ENCODE results near the gene BCL2L13. TPM values are rescaled to one million over a fixed set of nuclear protein-coding genes. Genes with fewer than 3 reads are reported as not detected.
A peak's percentile ranks its signal among the peaks of the same experiment; 100 is the strongest.

The BCL2L13 gene, protein sequence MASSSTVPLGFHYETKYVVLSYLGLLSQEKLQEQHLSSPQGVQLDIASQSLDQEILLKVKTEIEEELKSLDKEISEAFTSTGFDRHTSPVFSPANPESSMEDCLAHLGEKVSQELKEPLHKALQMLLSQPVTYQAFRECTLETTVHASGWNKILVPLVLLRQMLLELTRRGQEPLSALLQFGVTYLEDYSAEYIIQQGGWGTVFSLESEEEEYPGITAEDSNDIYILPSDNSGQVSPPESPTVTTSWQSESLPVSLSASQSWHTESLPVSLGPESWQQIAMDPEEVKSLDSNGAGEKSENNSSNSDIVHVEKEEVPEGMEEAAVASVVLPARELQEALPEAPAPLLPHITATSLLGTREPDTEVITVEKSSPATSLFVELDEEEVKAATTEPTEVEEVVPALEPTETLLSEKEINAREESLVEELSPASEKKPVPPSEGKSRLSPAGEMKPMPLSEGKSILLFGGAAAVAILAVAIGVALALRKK
- total RNA-seq (2021) = 34.6 to 38.1 TPM (median 36.4 TPM) in 3 replicates
- Bru-seq, nascent RNA = percentile 67 among the genes with signal in this experiment
- long read RNA-seq, experiment 1, full-length matches to known transcripts = 113 of 167 reads
- long read RNA-seq, experiment 1, partial matches to known transcripts = 25 of 167 reads
- long read RNA-seq, experiment 1, other reads (novel, unspliced or antisense) = 29 of 167 reads
- long read RNA-seq, experiment 2, full-length matches to known transcripts = 29 of 63 reads
- long read RNA-seq, experiment 2, partial matches to known transcripts = 25 of 63 reads
- long read RNA-seq, experiment 2, other reads (novel, unspliced or antisense) = 9 of 63 reads
- long read RNA-seq, experiment 3, full-length matches to known transcripts = 21 of 38 reads
- long read RNA-seq, experiment 3, partial matches to known transcripts = 10 of 38 reads
- long read RNA-seq, experiment 3, other reads (novel, unspliced or antisense) = 7 of 38 reads

DNA sequence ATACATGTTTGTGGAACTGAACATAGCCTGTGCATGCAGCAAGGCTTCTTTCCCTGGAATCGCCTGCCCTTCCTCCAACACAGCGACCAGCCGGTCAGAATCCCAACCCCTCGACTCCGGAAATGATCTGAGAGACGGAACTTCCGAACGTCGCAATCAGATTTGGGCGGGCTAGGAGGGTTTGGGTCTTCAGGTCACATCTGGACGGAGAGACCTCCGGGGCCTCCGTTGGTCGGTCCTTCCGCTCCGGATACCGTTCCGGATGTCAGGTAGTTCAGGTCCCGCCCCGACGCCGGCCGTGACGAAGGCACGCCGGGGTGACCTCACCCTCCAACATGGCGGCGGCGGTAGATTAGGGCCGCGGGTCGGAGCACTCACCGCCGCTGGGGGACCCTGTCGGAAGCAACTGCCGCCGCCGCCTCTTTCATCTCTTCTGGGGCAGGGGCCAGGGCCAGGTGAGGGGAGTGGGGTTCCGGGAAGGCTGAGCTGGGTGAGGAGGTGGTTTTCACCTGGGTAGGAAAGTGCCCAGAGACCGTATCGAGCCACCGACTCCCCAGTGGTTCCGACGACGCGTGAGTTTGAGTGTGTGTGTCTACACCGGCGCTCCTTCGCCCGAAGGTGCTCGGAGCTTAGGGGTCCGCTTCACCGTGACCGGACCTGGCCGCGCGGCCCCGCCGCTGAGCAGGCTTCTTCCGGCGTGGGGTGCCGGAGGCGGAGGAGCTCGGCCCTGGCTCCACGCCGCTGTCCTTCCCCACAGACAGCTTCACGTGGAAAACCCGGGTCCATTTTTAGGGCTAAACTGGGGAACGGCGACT lies at the start of gene BCL2L13:
TSS of gene BCL2L13 (plus strand) at position 326 of the 815 bp plus-strand sequence. CDS start 16,955 bp downstream, outside the sequence.
- Mint-ChIP-seq H3K36me3 (peaks cover 12% of the 10 kb centered on the region), H3K4me3 (peak within 1 kb of the TSS; percentile 89), H3K27ac (peak within 1 kb of the TSS; percentile 98), H3K4me1 (peaks cover 10% of the 10 kb centered on the region), H3K27me3 (ENCODE audit: low read depth) (no peaks in the 10 kb centered on the region), H3K9me3 (no peaks in the 10 kb centered on the region)
- ATAC-seq = peak; percentile 95
- ChIA-PET CTCF (interaction anchor here (0.6 to 1.2 kb wide), 6 partner anchors 80 to 543 kb away, joined by 3 to 5 read pairs (median 4); no protein-coding TSS in a partner anchor), POLR2A (no interaction called here)
- peak; percentile 94 for DNase-seq (ENCODE audit: low spot score)
- 0 out of 2 replicates have a peak, but pooled peaks have one; percentile 21 for TF ChIP-seq ETV6 (CRISPR knock-in tag; IDR thresholded peaks at IDR 0.05)
- TF ChIP-seq KAT7 (CRISPR knock-in tag; IDR thresholded peaks at IDR 0.05; ENCODE audit: borderline replicate concordance) = peak; percentile 62; the same call in 1 of the 2 replicates
- TF ChIP-seq MYBL2 (CRISPR knock-in tag; IDR thresholded peaks at IDR 0.05) = peak; percentile 60
- no peak for TF ChIP-seq NR2C2 (CRISPR knock-in tag; IDR thresholded peaks at IDR 0.05)
- TF ChIP-seq, protein P1, sequence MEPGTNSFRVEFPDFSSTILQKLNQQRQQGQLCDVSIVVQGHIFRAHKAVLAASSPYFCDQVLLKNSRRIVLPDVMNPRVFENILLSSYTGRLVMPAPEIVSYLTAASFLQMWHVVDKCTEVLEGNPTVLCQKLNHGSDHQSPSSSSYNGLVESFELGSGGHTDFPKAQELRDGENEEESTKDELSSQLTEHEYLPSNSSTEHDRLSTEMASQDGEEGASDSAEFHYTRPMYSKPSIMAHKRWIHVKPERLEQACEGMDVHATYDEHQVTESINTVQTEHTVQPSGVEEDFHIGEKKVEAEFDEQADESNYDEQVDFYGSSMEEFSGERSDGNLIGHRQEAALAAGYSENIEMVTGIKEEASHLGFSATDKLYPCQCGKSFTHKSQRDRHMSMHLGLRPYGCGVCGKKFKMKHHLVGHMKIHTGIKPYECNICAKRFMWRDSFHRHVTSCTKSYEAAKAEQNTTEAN (CRISPR knock-in tag; IDR thresholded peaks at IDR 0.05) = peak; percentile 86; the same call in 1 of the 2 replicates
- TF ChIP-seq, protein P2, sequence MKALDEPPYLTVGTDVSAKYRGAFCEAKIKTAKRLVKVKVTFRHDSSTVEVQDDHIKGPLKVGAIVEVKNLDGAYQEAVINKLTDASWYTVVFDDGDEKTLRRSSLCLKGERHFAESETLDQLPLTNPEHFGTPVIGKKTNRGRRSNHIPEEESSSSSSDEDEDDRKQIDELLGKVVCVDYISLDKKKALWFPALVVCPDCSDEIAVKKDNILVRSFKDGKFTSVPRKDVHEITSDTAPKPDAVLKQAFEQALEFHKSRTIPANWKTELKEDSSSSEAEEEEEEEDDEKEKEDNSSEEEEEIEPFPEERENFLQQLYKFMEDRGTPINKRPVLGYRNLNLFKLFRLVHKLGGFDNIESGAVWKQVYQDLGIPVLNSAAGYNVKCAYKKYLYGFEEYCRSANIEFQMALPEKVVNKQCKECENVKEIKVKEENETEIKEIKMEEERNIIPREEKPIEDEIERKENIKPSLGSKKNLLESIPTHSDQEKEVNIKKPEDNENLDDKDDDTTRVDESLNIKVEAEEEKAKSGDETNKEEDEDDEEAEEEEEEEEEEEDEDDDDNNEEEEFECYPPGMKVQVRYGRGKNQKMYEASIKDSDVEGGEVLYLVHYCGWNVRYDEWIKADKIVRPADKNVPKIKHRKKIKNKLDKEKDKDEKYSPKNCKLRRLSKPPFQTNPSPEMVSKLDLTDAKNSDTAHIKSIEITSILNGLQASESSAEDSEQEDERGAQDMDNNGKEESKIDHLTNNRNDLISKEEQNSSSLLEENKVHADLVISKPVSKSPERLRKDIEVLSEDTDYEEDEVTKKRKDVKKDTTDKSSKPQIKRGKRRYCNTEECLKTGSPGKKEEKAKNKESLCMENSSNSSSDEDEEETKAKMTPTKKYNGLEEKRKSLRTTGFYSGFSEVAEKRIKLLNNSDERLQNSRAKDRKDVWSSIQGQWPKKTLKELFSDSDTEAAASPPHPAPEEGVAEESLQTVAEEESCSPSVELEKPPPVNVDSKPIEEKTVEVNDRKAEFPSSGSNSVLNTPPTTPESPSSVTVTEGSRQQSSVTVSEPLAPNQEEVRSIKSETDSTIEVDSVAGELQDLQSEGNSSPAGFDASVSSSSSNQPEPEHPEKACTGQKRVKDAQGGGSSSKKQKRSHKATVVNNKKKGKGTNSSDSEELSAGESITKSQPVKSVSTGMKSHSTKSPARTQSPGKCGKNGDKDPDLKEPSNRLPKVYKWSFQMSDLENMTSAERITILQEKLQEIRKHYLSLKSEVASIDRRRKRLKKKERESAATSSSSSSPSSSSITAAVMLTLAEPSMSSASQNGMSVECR (CRISPR knock-in tag; IDR thresholded peaks at IDR 0.05; ENCODE audit: borderline replicate concordance) = peak; percentile 70
- 0 out of 2 replicates have a peak, but pooled peaks have one; percentile 61 for TF ChIP-seq TEAD1 (CRISPR knock-in tag; IDR thresholded peaks at IDR 0.05)
- 0 out of 2 replicates have a peak, but pooled peaks have one; percentile 11 for TF ChIP-seq NFYB (CRISPR knock-in tag; conservative IDR thresholded peaks at IDR 0.05; ENCODE audit: low read depth)
- peak; percentile 81; the same call in 1 of the 2 replicates for TF ChIP-seq JUN (CRISPR knock-in tag; IDR thresholded peaks at IDR 0.05)
- TF ChIP-seq, protein P3, sequence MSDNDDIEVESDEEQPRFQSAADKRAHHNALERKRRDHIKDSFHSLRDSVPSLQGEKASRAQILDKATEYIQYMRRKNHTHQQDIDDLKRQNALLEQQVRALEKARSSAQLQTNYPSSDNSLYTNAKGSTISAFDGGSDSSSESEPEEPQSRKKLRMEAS (CRISPR knock-in tag; IDR thresholded peaks at IDR 0.05) = peak; percentile 25; the same call in 1 of the 2 replicates
- TF ChIP-seq SP1 (CRISPR knock-in tag; conservative IDR thresholded peaks at IDR 0.05) = peak; percentile 87
- peak; percentile 36; the same call in 1 of the 2 replicates for TF ChIP-seq TCF7 (CRISPR knock-in tag; IDR thresholded peaks at IDR 0.05; ENCODE audit: low read depth)
- peak; percentile 88 for TF ChIP-seq CREM (CRISPR knock-in tag; IDR thresholded peaks at IDR 0.05)
- 0 out of 2 replicates have a peak, but pooled peaks have one; percentile 22 for TF ChIP-seq ESRRA (CRISPR knock-in tag; IDR thresholded peaks at IDR 0.05; ENCODE audit: borderline replicate concordance)
- TF ChIP-seq FOXK1 (CRISPR knock-in tag; IDR thresholded peaks at IDR 0.05) = peak; percentile 83
- TF ChIP-seq CREB1 (CRISPR knock-in tag; IDR thresholded peaks at IDR 0.05) = no peak
- TF ChIP-seq, protein P4, sequence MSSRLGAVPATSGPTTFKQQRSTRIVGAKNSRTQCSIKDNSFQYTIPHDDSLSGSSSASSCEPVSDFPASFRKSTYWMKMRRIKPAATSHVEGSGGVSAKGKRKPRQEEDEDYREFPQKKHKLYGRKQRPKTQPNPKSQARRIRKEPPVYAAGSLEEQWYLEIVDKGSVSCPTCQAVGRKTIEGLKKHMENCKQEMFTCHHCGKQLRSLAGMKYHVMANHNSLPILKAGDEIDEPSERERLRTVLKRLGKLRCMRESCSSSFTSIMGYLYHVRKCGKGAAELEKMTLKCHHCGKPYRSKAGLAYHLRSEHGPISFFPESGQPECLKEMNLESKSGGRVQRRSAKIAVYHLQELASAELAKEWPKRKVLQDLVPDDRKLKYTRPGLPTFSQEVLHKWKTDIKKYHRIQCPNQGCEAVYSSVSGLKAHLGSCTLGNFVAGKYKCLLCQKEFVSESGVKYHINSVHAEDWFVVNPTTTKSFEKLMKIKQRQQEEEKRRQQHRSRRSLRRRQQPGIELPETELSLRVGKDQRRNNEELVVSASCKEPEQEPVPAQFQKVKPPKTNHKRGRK (CRISPR knock-in tag; IDR thresholded peaks at IDR 0.05; ENCODE audit: borderline replicate concordance) = no peak
- TF ChIP-seq, protein P5, sequence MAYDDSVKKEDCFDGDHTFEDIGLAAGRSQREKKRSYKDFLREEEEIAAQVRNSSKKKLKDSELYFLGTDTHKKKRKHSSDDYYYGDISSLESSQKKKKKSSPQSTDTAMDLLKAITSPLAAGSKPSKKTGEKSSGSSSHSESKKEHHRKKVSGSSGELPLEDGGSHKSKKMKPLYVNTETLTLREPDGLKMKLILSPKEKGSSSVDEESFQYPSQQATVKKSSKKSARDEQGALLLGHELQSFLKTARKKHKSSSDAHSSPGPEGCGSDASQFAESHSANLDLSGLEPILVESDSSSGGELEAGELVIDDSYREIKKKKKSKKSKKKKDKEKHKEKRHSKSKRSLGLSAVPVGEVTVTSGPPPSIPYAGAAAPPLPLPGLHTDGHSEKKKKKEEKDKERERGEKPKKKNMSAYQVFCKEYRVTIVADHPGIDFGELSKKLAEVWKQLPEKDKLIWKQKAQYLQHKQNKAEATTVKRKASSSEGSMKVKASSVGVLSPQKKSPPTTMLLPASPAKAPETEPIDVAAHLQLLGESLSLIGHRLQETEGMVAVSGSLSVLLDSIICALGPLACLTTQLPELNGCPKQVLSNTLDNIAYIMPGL (CRISPR knock-in tag; IDR thresholded peaks at IDR 0.05) = peak; percentile 88
- TF ChIP-seq JAZF1 (CRISPR knock-in tag; IDR thresholded peaks at IDR 0.05) = no peak
- TF ChIP-seq GABPB1 (CRISPR knock-in tag; IDR thresholded peaks at IDR 0.05) = peak; percentile 77
- TF ChIP-seq SMAD3 (CRISPR knock-in tag; IDR thresholded peaks at IDR 0.05; ENCODE audit: borderline replicate concordance) = no peak
- TF ChIP-seq ZNF232 (CRISPR knock-in tag; IDR thresholded peaks at IDR 0.05) = 0 out of 2 replicates have a peak, but pooled peaks have one; percentile 74
- peak; percentile 47; the same call in 1 of the 2 replicates for TF ChIP-seq ZNF219 (CRISPR knock-in tag; IDR thresholded peaks at IDR 0.05; ENCODE audit: borderline replicate concordance)
